ENCODE results near the gene SMC5.
"Not testable (repeated sequence)": the region's sequence is repeated elsewhere in the genome, so short reads cannot be mapped to it uniquely, and the experiment has no call there.

SMC5 gene

GRCh38 chr9:70258692-70259511, at the start of gene SMC5:
SMC5 (plus strand) TSS chr9:70258978; CDS start chr9:70259079, 101 bp downstream.
- DNase-seq (ENCODE audit: low read depth, low spot score): peak; percentile 93

GRCh38 chr9:70217029-70217428, 41.7 kb upstream of the SMC5 start:
- no peak for DNase-seq (ENCODE audit: low read depth, low spot score)

- DNase-seq (ENCODE audit: low read depth, low spot score): no peak
Observed at GRCh38 chr9:70218767-70219166, 40.0 kb upstream of the SMC5 start.

- no peak for DNase-seq (ENCODE audit: low read depth, low spot score)
Observed at GRCh38 chr9:70220216-70220615, 38.6 kb upstream of the SMC5 start.

GRCh38 chr9:70222354-70222753, 36.4 kb upstream of the SMC5 start:
- DNase-seq (ENCODE audit: low read depth, low spot score): no peak

GRCh38 chr9:70228118-70228517, 30.7 kb upstream of the SMC5 start:
- no peak for DNase-seq (ENCODE audit: low read depth, low spot score)

GRCh38 chr9:70228611-70229010, 30.2 kb upstream of the SMC5 start:
- DNase-seq (ENCODE audit: low read depth, low spot score): no peak

- no peak for DNase-seq (ENCODE audit: low read depth, low spot score)
Observed at GRCh38 chr9:70229026-70229425, 29.8 kb upstream of the SMC5 start.

- DNase-seq (ENCODE audit: low read depth, low spot score): no peak
Observed at GRCh38 chr9:70229579-70229978, 29.2 kb upstream of the SMC5 start.

- DNase-seq (ENCODE audit: low read depth, low spot score): no peak
Observed at GRCh38 chr9:70232476-70232875, 26.3 kb upstream of the SMC5 start.

- not testable (repeated sequence) for DNase-seq (ENCODE audit: low read depth, low spot score)
Observed at GRCh38 chr9:70234208-70234607, 24.6 kb upstream of the SMC5 start.

- DNase-seq (ENCODE audit: low read depth, low spot score): not testable (repeated sequence)
Observed at GRCh38 chr9:70245952-70246351, 12.8 kb upstream of the SMC5 start.

- DNase-seq (ENCODE audit: low read depth, low spot score): no peak
Observed at GRCh38 chr9:70250221-70250620, 8.6 kb upstream of the SMC5 start.

- DNase-seq (ENCODE audit: low read depth, low spot score): no peak
Observed at GRCh38 chr9:70255486-70255885, 3.3 kb upstream of the SMC5 start.

- DNase-seq (ENCODE audit: low read depth, low spot score): peak; percentile 36
Observed at GRCh38 chr9:70256123-70256551, 2.6 kb upstream of the SMC5 start.

- no peak for DNase-seq (ENCODE audit: low read depth, low spot score)
Observed at GRCh38 chr9:70257502-70257901, 1.3 kb upstream of the SMC5 start.

GRCh38 chr9:70257991-70258691, 637 bp upstream of the SMC5 start:
- peak; percentile 73 for DNase-seq (ENCODE audit: low read depth, low spot score)

- no peak for DNase-seq (ENCODE audit: low read depth, low spot score)
Observed at GRCh38 chr9:70259512-70259802, 679 bp downstream of the SMC5 start.

- DNase-seq (ENCODE audit: low read depth, low spot score): peak; percentile 50
Observed at GRCh38 chr9:70260007-70260443, 1.2 kb downstream of the SMC5 start.

- no peak for DNase-seq (ENCODE audit: low read depth, low spot score)
Observed at GRCh38 chr9:70260606-70261005, 1.8 kb downstream of the SMC5 start.

GRCh38 chr9:70261131-70261870, 2.5 kb downstream of the SMC5 start:
- no peak for DNase-seq (ENCODE audit: low read depth, low spot score)

- DNase-seq (ENCODE audit: low read depth, low spot score): no peak
Observed at GRCh38 chr9:70262366-70262765, 3.6 kb downstream of the SMC5 start.

Data from ELF-1 (cell line).